NCI-H2107 treated with DMSO at 0.1 percent for 48 hours (cell line): ENCODE measurements around the gene AANAT.

ENCODE experiments used
- DNase-seq: peaks from one replicate; lab custom pipeline; 2025; ENCODE audit not compliant: unreplicated experiment; lab: John Stamatoyannopoulos, UW

Gene AANAT

GRCh38 chr17:76485569-76485968 lies 18.2 kb downstream of the AANAT start:
- no peak for DNase-seq

- DNase-seq, result no peak
Observed at GRCh38 chr17:76487451-76488192, 20.2 kb downstream of the AANAT start.

- DNase-seq, result no peak
Observed at GRCh38 chr17:76490112-76490710, 22.8 kb downstream of the AANAT start.

GRCh38 chr17:76491271-76492122 lies 24.1 kb downstream of the AANAT start:
- no peak for DNase-seq

GRCh38 chr17:76492123-76492988 lies 25.0 kb downstream of the AANAT start:
- DNase-seq, result peak; percentile 55

- no peak for DNase-seq
Observed at GRCh38 chr17:76492989-76493501, 25.6 kb downstream of the AANAT start.

GRCh38 chr17:76493505-76494167 lies 26.2 kb downstream of the AANAT start:
- no peak for DNase-seq

GRCh38 chr17:76495663-76496400 lies 28.4 kb downstream of the AANAT start:
- no peak for DNase-seq

GRCh38 chr17:76496464-76496863 lies 29.1 kb downstream of the AANAT start:
- DNase-seq, result no peak

- DNase-seq, result no peak
Observed at GRCh38 chr17:76497699-76497978, 30.2 kb downstream of the AANAT start.

GRCh38 chr17:76497979-76498875 lies 30.8 kb downstream of the AANAT start:
- DNase-seq, result peak; percentile 67

- no peak for DNase-seq
Observed at GRCh38 chr17:76498876-76499251, 31.5 kb downstream of the AANAT start.

GRCh38 chr17:76499267-76499667 lies 31.9 kb downstream of the AANAT start:
- no peak for DNase-seq

- no peak for DNase-seq
Observed at GRCh38 chr17:76500074-76500746, 32.8 kb downstream of the AANAT start.

GRCh38 chr17:76500747-76501017 lies 33.3 kb downstream of the AANAT start:
- no peak for DNase-seq

- peak; percentile 46 for DNase-seq
Observed at GRCh38 chr17:76501018-76501826, 33.8 kb downstream of the AANAT start, which contains the start of gene RHBDF2. Gene RHBDF2 (minus strand): TSS chr17:76501423. CDS start chr17:76481524, 19,899 bp downstream.

- no peak for DNase-seq
Observed at GRCh38 chr17:76501827-76502307, 34.5 kb downstream of the AANAT start.
